Body of pancreas (tissue), 4 donors: ENCODE measurements around the gene TIMP2.

Experiments used
- POLR2A ChIP-seq, 3 donors: fragments of 450-650 bp; IDR thresholded peaks; one replicate each; pipeline ENCODE4 v1.6.1; 2016; ENCODE audit warnings: antibody characterized with exemption in 3 of 3, mild to moderate bottlenecking in 2 of 3
- TF ChIP-seq, protein P1 (sequence below), 7 experiments: fragments of 450-650 bp in 4 of 7; fragments of 200-600 bp in 3 of 7; sonication (generic) in 3 of 7; IDR thresholded peaks; one replicate each; pipeline ENCODE4 v1.5.1; 2016 to 2019; ENCODE audit warnings: antibody characterized with exemption in 7 of 7

DNA sequence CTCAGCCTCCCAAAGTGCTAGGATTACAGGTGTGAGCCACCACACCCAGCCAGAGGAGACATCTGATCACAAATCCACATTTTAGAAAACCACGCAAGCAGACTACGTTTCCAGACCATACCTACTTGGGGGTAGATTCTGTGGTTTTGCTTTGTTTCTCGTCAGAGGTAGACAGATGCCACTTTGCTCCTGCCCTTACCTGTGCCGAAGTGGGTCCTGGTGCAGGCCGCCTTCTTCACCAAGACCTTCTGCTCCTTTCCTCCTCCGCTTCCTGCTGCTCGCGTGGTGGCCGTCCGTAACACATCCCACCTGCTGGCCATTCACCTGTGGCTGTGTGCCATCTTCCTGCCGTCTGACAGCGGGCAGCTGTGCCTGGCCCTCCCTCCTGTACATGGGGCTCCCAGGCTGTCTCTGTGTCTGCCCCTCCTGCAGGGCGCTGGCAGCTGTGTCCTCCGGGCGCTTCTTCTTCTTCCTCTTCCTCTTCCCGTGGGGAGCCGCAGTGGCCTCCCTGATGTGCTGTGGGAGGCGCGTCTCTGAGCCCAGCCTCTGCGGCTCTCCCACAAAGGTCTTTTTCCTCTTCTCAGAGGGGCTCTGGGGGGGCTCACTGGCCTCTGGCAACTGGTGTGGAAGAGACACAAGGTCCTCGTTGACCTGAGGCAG, 121.9 kb downstream of the TIMP2 start:
- TF ChIP-seq, protein P1, sequence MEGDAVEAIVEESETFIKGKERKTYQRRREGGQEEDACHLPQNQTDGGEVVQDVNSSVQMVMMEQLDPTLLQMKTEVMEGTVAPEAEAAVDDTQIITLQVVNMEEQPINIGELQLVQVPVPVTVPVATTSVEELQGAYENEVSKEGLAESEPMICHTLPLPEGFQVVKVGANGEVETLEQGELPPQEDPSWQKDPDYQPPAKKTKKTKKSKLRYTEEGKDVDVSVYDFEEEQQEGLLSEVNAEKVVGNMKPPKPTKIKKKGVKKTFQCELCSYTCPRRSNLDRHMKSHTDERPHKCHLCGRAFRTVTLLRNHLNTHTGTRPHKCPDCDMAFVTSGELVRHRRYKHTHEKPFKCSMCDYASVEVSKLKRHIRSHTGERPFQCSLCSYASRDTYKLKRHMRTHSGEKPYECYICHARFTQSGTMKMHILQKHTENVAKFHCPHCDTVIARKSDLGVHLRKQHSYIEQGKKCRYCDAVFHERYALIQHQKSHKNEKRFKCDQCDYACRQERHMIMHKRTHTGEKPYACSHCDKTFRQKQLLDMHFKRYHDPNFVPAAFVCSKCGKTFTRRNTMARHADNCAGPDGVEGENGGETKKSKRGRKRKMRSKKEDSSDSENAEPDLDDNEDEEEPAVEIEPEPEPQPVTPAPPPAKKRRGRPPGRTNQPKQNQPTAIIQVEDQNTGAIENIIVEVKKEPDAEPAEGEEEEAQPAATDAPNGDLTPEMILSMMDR (IDR thresholded peaks at IDR 0.05): no peak
- TF ChIP-seq POLR2A (IDR thresholded peaks at IDR 0.05): no peak
